Panc1 (cell line): ENCODE results near the gene TOLLIP.

Experiments
- POLR2AphosphoS5 ChIP-seq: IDR thresholded peaks from 2 replicates; pipeline ENCODE4 v1.6.1; 2012; ENCODE audit warnings: mild to moderate bottlenecking, low read depth, low read length, moderate library complexity
- TCF7L2 ChIP-seq: IDR thresholded peaks from 2 replicates; pipeline ENCODE4 v1.6.1; 2011; ENCODE audit warnings: mild to moderate bottlenecking, low read depth, low read length, inconsistent platforms
- TF ChIP-seq, protein P1 (sequence below): fragments of 450-650 bp; IDR thresholded peaks from 2 replicates; pipeline ENCODE4 v1.5.1; 2017; ENCODE audit warnings: mild to moderate bottlenecking
- TF ChIP-seq, protein P2 (sequence below), 2 experiments: IDR thresholded peaks; 2 replicates each; pipeline ENCODE4 v1.6.1; 2011 to 2012; ENCODE audit warnings: low read depth in 2 of 2, control low read depth in 1 of 2, low read length in 1 of 2, mild to moderate bottlenecking in 1 of 2, moderate library complexity in 1 of 2; ENCODE audit not compliant: insufficient read depth in 1 of 2

- TF ChIP-seq, protein P1, sequence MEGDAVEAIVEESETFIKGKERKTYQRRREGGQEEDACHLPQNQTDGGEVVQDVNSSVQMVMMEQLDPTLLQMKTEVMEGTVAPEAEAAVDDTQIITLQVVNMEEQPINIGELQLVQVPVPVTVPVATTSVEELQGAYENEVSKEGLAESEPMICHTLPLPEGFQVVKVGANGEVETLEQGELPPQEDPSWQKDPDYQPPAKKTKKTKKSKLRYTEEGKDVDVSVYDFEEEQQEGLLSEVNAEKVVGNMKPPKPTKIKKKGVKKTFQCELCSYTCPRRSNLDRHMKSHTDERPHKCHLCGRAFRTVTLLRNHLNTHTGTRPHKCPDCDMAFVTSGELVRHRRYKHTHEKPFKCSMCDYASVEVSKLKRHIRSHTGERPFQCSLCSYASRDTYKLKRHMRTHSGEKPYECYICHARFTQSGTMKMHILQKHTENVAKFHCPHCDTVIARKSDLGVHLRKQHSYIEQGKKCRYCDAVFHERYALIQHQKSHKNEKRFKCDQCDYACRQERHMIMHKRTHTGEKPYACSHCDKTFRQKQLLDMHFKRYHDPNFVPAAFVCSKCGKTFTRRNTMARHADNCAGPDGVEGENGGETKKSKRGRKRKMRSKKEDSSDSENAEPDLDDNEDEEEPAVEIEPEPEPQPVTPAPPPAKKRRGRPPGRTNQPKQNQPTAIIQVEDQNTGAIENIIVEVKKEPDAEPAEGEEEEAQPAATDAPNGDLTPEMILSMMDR, result no peak
- TF ChIP-seq, protein P2, sequence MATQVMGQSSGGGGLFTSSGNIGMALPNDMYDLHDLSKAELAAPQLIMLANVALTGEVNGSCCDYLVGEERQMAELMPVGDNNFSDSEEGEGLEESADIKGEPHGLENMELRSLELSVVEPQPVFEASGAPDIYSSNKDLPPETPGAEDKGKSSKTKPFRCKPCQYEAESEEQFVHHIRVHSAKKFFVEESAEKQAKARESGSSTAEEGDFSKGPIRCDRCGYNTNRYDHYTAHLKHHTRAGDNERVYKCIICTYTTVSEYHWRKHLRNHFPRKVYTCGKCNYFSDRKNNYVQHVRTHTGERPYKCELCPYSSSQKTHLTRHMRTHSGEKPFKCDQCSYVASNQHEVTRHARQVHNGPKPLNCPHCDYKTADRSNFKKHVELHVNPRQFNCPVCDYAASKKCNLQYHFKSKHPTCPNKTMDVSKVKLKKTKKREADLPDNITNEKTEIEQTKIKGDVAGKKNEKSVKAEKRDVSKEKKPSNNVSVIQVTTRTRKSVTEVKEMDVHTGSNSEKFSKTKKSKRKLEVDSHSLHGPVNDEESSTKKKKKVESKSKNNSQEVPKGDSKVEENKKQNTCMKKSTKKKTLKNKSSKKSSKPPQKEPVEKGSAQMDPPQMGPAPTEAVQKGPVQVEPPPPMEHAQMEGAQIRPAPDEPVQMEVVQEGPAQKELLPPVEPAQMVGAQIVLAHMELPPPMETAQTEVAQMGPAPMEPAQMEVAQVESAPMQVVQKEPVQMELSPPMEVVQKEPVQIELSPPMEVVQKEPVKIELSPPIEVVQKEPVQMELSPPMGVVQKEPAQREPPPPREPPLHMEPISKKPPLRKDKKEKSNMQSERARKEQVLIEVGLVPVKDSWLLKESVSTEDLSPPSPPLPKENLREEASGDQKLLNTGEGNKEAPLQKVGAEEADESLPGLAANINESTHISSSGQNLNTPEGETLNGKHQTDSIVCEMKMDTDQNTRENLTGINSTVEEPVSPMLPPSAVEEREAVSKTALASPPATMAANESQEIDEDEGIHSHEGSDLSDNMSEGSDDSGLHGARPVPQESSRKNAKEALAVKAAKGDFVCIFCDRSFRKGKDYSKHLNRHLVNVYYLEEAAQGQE (IDR thresholded peaks at IDR 0.05; ENCODE audit: insufficient read depth in 1 of 2, low read depth in 2 of 2, low read length in 1 of 2), result no peak
- TF ChIP-seq POLR2AphosphoS5 (no peak), TCF7L2 (no peak)
These were observed 49.9 kb downstream of the TOLLIP start for GRCh38 chr11:1259561-1259960.
